GM12878 (cell line): ENCODE data around the gene GALNT17. TPM values are rescaled to one million over a fixed set of nuclear protein-coding genes. Genes with fewer than 3 reads are reported as not detected.

ENCODE experiments used
- ATAC-seq: fragments of 200-7000 bp; cut with Tn5 transposase; 3 replicates; pipeline ENCODE4 v1.9.1; 2020; ENCODE audit warnings: mild to moderate bottlenecking, moderate library complexity
- BruUV-seq: library from RNA; stranded (reverse); fragments of 400-500 nt; replicated peaks from 2 replicates; lab custom pipeline; 2021; lab: Mats Ljungman, UMichigan
- CTCF ChIA-PET: fragments of 300-600 bp; sonication (Branson Sonifier 250); formaldehyde crosslinking; extraction: SDS; loops from one replicate; lab custom pipeline; 2021; ENCODE audit warnings: inconsistent platforms; lab: Yijun Ruan, JAX
- POLR2A ChIA-PET: fragments of 350-600 bp; formaldehyde crosslinking; extraction: SDS; loops from one replicate; lab custom pipeline; 2021; ENCODE audit warnings: inconsistent platforms; lab: Charles Lee
- RAD21 ChIA-PET: fragments of 300-600 bp; sonication (Branson Sonifier 250); formaldehyde crosslinking; loops from one replicate; lab custom pipeline; 2023; ENCODE audit warnings: antibody characterized with exemption; ENCODE audit not compliant: unreplicated experiment; lab: Charles Lee
- SMC1A ChIA-PET: fragments of 300-600 bp; sonication (Branson Sonifier 250); formaldehyde crosslinking; loops from one replicate; lab custom pipeline; 2023; ENCODE audit not compliant: unreplicated experiment, uncharacterized antibody; lab: Charles Lee
- DNase-seq: peaks from one replicate; pipeline ENCODE4 v3.0.0-alpha.2; 2011; ENCODE audit warnings: low read depth, low spot score
- FAIRE-seq: peaks from 3 replicates; lab custom pipeline; 2011; peaks lifted over from hg19 to GRCh38; lab: Jason Lieb, UNC
- H2AFZ ChIP-seq: 2 replicates; pipeline ENCODE4 v1.6.0; 2011; ENCODE audit warnings: low read depth, low read length, control low read depth; ENCODE audit not compliant: control insufficient read depth
- H3K27ac ChIP-seq: 2 replicates; pipeline ENCODE4 v1.5.1; 2011; ENCODE audit warnings: control low read depth; ENCODE audit not compliant: control insufficient read depth, insufficient read depth
- H3K27me3 ChIP-seq, 2 experiments: replicated peaks in 1 of 2; 2 replicates each; pipeline versions ENCODE4 v1.6.0 to v1.6.1; 2011; ENCODE audit warnings: low read length in 1 of 2; ENCODE audit not compliant: control insufficient read depth in 2 of 2, insufficient read depth in 2 of 2
- H3K36me3 ChIP-seq, 2 experiments: 2 replicates each; pipeline ENCODE4 v1.5.1; 2011; ENCODE audit warnings: low read length in 1 of 2; ENCODE audit not compliant: control insufficient read depth in 2 of 2, insufficient read depth in 2 of 2
- H3K4me1 ChIP-seq: 2 replicates; pipeline ENCODE4 v1.6.1; 2011; ENCODE audit warnings: mild to moderate bottlenecking, low read length, moderate library complexity, mixed read lengths; ENCODE audit not compliant: control insufficient read depth, insufficient read depth
- H3K4me2 ChIP-seq: 2 replicates; pipeline ENCODE4 v1.6.0; 2011; ENCODE audit warnings: control low read depth; ENCODE audit not compliant: control insufficient read depth, insufficient read depth
- H3K4me3 ChIP-seq: fragments of 200-600 bp; sonication (generic); 2 replicates; pipeline ENCODE4 v1.5.1; 2016
- H3K79me2 ChIP-seq: 2 replicates; pipeline ENCODE4 v1.6.0; 2011; ENCODE audit warnings: low read length; ENCODE audit not compliant: control insufficient read depth, insufficient read depth
- H3K9ac ChIP-seq: 2 replicates; pipeline ENCODE4 v1.8.0; 2011; ENCODE audit warnings: low read length, control low read depth, mixed read lengths; ENCODE audit not compliant: control insufficient read depth, insufficient read depth
- H3K9me3 ChIP-seq: replicated peaks from 3 replicates; pipeline ENCODE4 v1.5.1; 2011; ENCODE audit warnings: mild to moderate bottlenecking, low read length; ENCODE audit not compliant: control insufficient read depth, insufficient read depth
- H4K20me1 ChIP-seq: 2 replicates; pipeline ENCODE4 v1.6.0; 2011; ENCODE audit not compliant: control insufficient read depth, insufficient read depth
- CBFB ChIP-seq: IDR thresholded peaks from 2 replicates; pipeline ENCODE4 v1.6.1; 2016; ENCODE audit warnings: antibody characterized with exemption, low read depth
- CEBPB ChIP-seq, 2 experiments: fragments of 150-350 bp in 1 of 2; IDR thresholded peaks; 2 replicates each; pipeline ENCODE4 v1.6.1; 2012 to 2014; ENCODE audit warnings: low read depth in 2 of 2, low read length in 2 of 2, borderline replicate concordance in 1 of 2, inconsistent platforms in 1 of 2
- CUX1 ChIP-seq: IDR thresholded peaks from 2 replicates; pipeline ENCODE4 v1.6.1; 2012; ENCODE audit warnings: improper control_type of control experiment, low read depth, low read length; ENCODE audit not compliant: insufficient replicate concordance
- E2F4 ChIP-seq: IDR thresholded peaks from 2 replicates; pipeline ENCODE4 v1.6.1; 2012; ENCODE audit warnings: low read depth, low read length, improper control_type of control experiment
- ELK1 ChIP-seq: IDR thresholded peaks from 2 replicates; pipeline ENCODE4 v1.6.1; 2012; ENCODE audit warnings: low read depth, low read length, improper control_type of control experiment
- IRF3 ChIP-seq: fragments of 450-650 bp; IDR thresholded peaks from 2 replicates; pipeline ENCODE4 v1.6.1; 2014; ENCODE audit warnings: mild to moderate bottlenecking
- KLF5 ChIP-seq: fragments of 450-650 bp; IDR thresholded peaks from 2 replicates; pipeline ENCODE4 v1.6.1; 2014; ENCODE audit warnings: mild to moderate bottlenecking; ENCODE audit not compliant: partially characterized antibody
- MYB ChIP-seq: fragments of 150-350 bp; IDR thresholded peaks from 2 replicates; pipeline ENCODE4 v1.6.1; 2014; ENCODE audit warnings: mild to moderate bottlenecking, low read depth, low read length, borderline replicate concordance
- NR2C2 ChIP-seq: IDR thresholded peaks from 2 replicates; pipeline ENCODE4 v1.6.1; 2011; ENCODE audit warnings: borderline replicate concordance, low read depth; ENCODE audit not compliant: control insufficient read depth, insufficient read length
- NRF1 ChIP-seq: conservative IDR thresholded peaks from 2 replicates; pipeline ENCODE4 v1.6.1; 2011; ENCODE audit warnings: mild to moderate bottlenecking, low read depth, low read length, improper control_type of control experiment
- POLR2A ChIP-seq: IDR thresholded peaks from 2 replicates; pipeline ENCODE4 v1.6.1; 2011; ENCODE audit warnings: low read depth, mild to moderate bottlenecking, low read length
- POU2F2 ChIP-seq: IDR thresholded peaks from 3 replicates; pipeline ENCODE4 v1.6.1; 2011; ENCODE audit warnings: low read depth, mild to moderate bottlenecking, low read length, borderline replicate concordance
- RAD21 ChIP-seq: IDR thresholded peaks from 2 replicates; pipeline ENCODE4 v1.6.1; 2011; ENCODE audit warnings: mild to moderate bottlenecking, low read depth, low read length, moderate library complexity; ENCODE audit not compliant: insufficient read depth
- TCF12 ChIP-seq: IDR thresholded peaks from 2 replicates; pipeline ENCODE4 v1.6.1; 2011; ENCODE audit warnings: low read depth, mild to moderate bottlenecking, low read length
- TCF3 ChIP-seq: IDR thresholded peaks from 2 replicates; pipeline ENCODE4 v1.6.1; 2012; ENCODE audit warnings: low read depth, mild to moderate bottlenecking, low read length, borderline replicate concordance; ENCODE audit not compliant: insufficient read depth
- WGBS: methylation state at CpG from one replicate; pipeline ENCODE4 v1.1.6; 2016; ENCODE audit warnings: low lambda C conversion rate; ENCODE audit not compliant: insufficient replicate concordance, insufficient coverage; ENCODE audit errors: missing lambda C conversion rate; 5-methylcytosine and 5-hydroxymethylcytosine counted together
- in situ Hi-C: fragments of 300-500 bp; cut with MboI; formaldehyde crosslinking; loops from 9 replicates; pipeline ENCODE4 v1.14.3; 2018; ENCODE audit warnings: mixed read lengths
- intact Hi-C: fragments of 100-400 bp; cut with micrococcal nuclease; formaldehyde crosslinking; loops from one replicate; pipeline ENCODE4 v1.14.2; 2022; ENCODE audit not compliant: unreplicated experiment
- polyA plus RNA-seq, 11 experiments: library from polyadenylated mRNA; depleted of rRNA in 4 of 11; unstranded in 6 of 11; stranded (reverse) in 5 of 11; fragments of >200 nt; fragmentation: Nextera tagmentation in 4 of 11; fragmentation: Illumina TruSeq in 1 of 11; extraction: Ambion mirVana in 4 of 11; extraction: Trizol in 1 of 11; gene quantifications; 1 replicate in 1 of 11; 2 replicates in 10 of 11; pipeline versions ENCODE4 v1.2.1 to v1.2.3, GENCODE V29; 2011 to 2016; ENCODE audit warnings: inconsistent platforms in 2 of 11, missing spikeins in 2 of 11, low read depth in 1 of 11
- total RNA-seq, 4 experiments: library from RNA; depleted of rRNA in 3 of 4; stranded (reverse); fragments of >200 nt in 3 of 4; fragmentation: Illumina TruSeq in 1 of 4; extraction: Trizol in 1 of 4; gene quantifications; 2 replicates each; pipeline versions ENCODE4 v1.2.1 to v1.2.3, GENCODE V29; 2013 to 2021

GALNT17 gene
- total and polyA plus RNA-seq, 10 of the 15 experiments (the other 5 are each of a cell fraction or from before 2014, with no cell fraction given): 0.12 to 0.15 TPM; not detected in 8

GRCh38 chr7:71682181-71682580 lies 550.2 kb downstream of the GALNT17 start:
- no peaks in the 10 kb centered on the region for H3K27me3 ChIP-seq
- DNase-seq (no peak), FAIRE-seq (no peak), ATAC-seq (no peak)
- BruUV-seq: no TSS peak
- in situ Hi-C loops: no loop called here
- H3K4me1 ChIP-seq: no peaks in the 10 kb centered on the region
- SMC1A ChIA-PET: no interaction called here
- H3K4me3 ChIP-seq: no peak overlapping the region
- CTCF ChIA-PET: no interaction called here
- no peaks in the 10 kb centered on the region for H3K36me3 ChIP-seq
- no peaks in the 10 kb centered on the region; the same call in 2 of the 3 replicates for H3K9me3 ChIP-seq
- WGBS: 57% methylated on average over 5 of the region's 5 CpGs
- no peak overlapping the region for H2AFZ ChIP-seq
- H3K27ac ChIP-seq: no peak overlapping the region
- intact Hi-C loops: no loop called here
- no peak overlapping the region for H3K9ac ChIP-seq
- H3K4me2 ChIP-seq: no peak overlapping the region
- RAD21 ChIA-PET: no interaction called here
- H4K20me1 ChIP-seq: no peaks in the 10 kb centered on the region
- POLR2A ChIA-PET: no interaction called here
- H3K79me2 ChIP-seq: no peaks in the 10 kb centered on the region
- TF ChIP-seq RAD21: no peak
- no peak for TF ChIP-seq NR2C2
- TF ChIP-seq IRF3: no peak
- no peak for TF ChIP-seq CBFB
- TF ChIP-seq KLF5: no peak
- TF ChIP-seq CUX1: no peak
- TF ChIP-seq MYB: no peak
- no peak for TF ChIP-seq NRF1
- no peak for TF ChIP-seq TCF12
- no peak for TF ChIP-seq CEBPB (IDR thresholded peaks at IDR 0.05; ENCODE audit: borderline replicate concordance in 1 of 2, low read depth in 2 of 2, low read length in 2 of 2)
- TF ChIP-seq POU2F2: no peak
- TF ChIP-seq TCF3: no peak
- no peak for TF ChIP-seq E2F4
- no peak for TF ChIP-seq ELK1
- no peak for TF ChIP-seq POLR2A
